H9 (cell line): ENCODE measurements around the gene NKX2-2. TPM values are rescaled to one million over a fixed set of nuclear protein-coding genes. Genes with fewer than 3 reads are reported as not detected.

Experiments used
- DNase-seq: peaks from one replicate; pipeline ENCODE4 v3.0.0-alpha.2; 2017
- H2AFZ ChIP-seq: one replicate; pipeline ENCODE4 v1.6.1; 2013; ENCODE audit warnings: mild to moderate bottlenecking, low read length, control low read depth, moderate library complexity
- H2AK5ac ChIP-seq: 2 replicates; pipeline ENCODE4 v1.6.1; 2013; ENCODE audit warnings: low read length, control low read depth, mixed read lengths; ENCODE audit not compliant: insufficient read length
- H2BK120ac ChIP-seq: one replicate; pipeline ENCODE4 v1.6.1; 2013; ENCODE audit warnings: low read depth, mild to moderate bottlenecking, low read length, control low read depth, inconsistent platforms; ENCODE audit not compliant: poor library complexity, severe bottlenecking
- H2BK12ac ChIP-seq: 2 replicates; pipeline ENCODE4 v1.6.1; 2013; ENCODE audit warnings: low read length, control low read depth, mixed read lengths, low read depth; ENCODE audit not compliant: insufficient read length
- H2BK15ac ChIP-seq: 2 replicates; pipeline ENCODE4 v1.6.1; 2013; ENCODE audit warnings: low read depth, low read length, control low read depth
- H2BK20ac ChIP-seq: one replicate; pipeline ENCODE4 v1.6.1; 2013; ENCODE audit warnings: low read depth, mild to moderate bottlenecking, low read length, control low read depth, inconsistent platforms; ENCODE audit not compliant: poor library complexity, severe bottlenecking
- H2BK5ac ChIP-seq: 2 replicates; pipeline ENCODE4 v1.6.1; 2013; ENCODE audit warnings: low read length, control low read depth, mixed read lengths; ENCODE audit not compliant: insufficient read length
- H3K14ac ChIP-seq: 2 replicates; pipeline ENCODE4 v1.6.1; 2013; ENCODE audit warnings: low read length, control low read depth; ENCODE audit not compliant: insufficient read depth
- H3K18ac ChIP-seq: 2 replicates; pipeline ENCODE4 v1.6.1; 2013; ENCODE audit warnings: low read depth, mild to moderate bottlenecking, mixed read lengths, low read length, control low read depth; ENCODE audit not compliant: insufficient read length
- H3K23ac ChIP-seq: 2 replicates; pipeline ENCODE4 v1.6.1; 2013; ENCODE audit warnings: low read length, control low read depth, mixed read lengths, low read depth; ENCODE audit not compliant: insufficient read length
- H3K23me2 ChIP-seq: 2 replicates; pipeline ENCODE4 v1.6.1; 2013; ENCODE audit warnings: low read depth, mild to moderate bottlenecking, mixed read lengths, low read length, control low read depth; ENCODE audit not compliant: insufficient read length, poor library complexity, severe bottlenecking
- H3K27ac ChIP-seq: 2 replicates; pipeline ENCODE4 v1.5.1; 2013; ENCODE audit warnings: low read length, control low read depth, mixed read lengths, low read depth; ENCODE audit not compliant: insufficient read length
- H3K27me3 ChIP-seq: 2 replicates; pipeline ENCODE4 v1.6.1; 2013; ENCODE audit warnings: low read length, control low read depth, inconsistent platforms; ENCODE audit not compliant: insufficient read depth
- H3K4ac ChIP-seq: 2 replicates; pipeline ENCODE4 v1.6.1; 2013; ENCODE audit warnings: low read depth, mild to moderate bottlenecking, control low read depth, inconsistent platforms, low read length, moderate library complexity
- H3K4me1 ChIP-seq: 2 replicates; pipeline ENCODE4 v1.6.1; 2013; ENCODE audit warnings: low read length, control low read depth, inconsistent platforms; ENCODE audit not compliant: insufficient read depth
- H3K4me2 ChIP-seq: 2 replicates; pipeline ENCODE4 v1.6.1; 2013; ENCODE audit warnings: low read length, control low read depth, mixed read lengths; ENCODE audit not compliant: insufficient read length, insufficient read depth
- H3K56ac ChIP-seq: 2 replicates; pipeline ENCODE4 v1.6.1; 2013; ENCODE audit warnings: low read depth, mild to moderate bottlenecking, mixed read lengths, low read length, control low read depth; ENCODE audit not compliant: insufficient read length
- H3K79me1 ChIP-seq: 2 replicates; pipeline ENCODE4 v1.6.1; 2013; ENCODE audit warnings: low read depth, mild to moderate bottlenecking, moderate library complexity, low read length, control low read depth, inconsistent platforms; ENCODE audit not compliant: insufficient read depth, poor library complexity, severe bottlenecking
- H3K79me2 ChIP-seq: 2 replicates; pipeline ENCODE4 v1.6.1; 2013; ENCODE audit warnings: low read length, control low read depth, inconsistent platforms; ENCODE audit not compliant: insufficient read depth
- H3K9ac ChIP-seq: 2 replicates; pipeline ENCODE4 v1.6.1; 2013; ENCODE audit warnings: low read length, control low read depth, mixed read lengths; ENCODE audit not compliant: insufficient read length; ENCODE audit errors: extremely low read depth
- H3K9me3 ChIP-seq: one replicate; pipeline ENCODE4 v1.6.1; 2013; ENCODE audit warnings: low read depth, low read length, inconsistent platforms; ENCODE audit not compliant: control insufficient read depth
- H3T11ph ChIP-seq: one replicate; pipeline ENCODE4 v1.6.1; 2013; ENCODE audit warnings: mild to moderate bottlenecking, low read length, control low read depth, inconsistent platforms
- H4K20me1 ChIP-seq: one replicate; pipeline ENCODE4 v1.6.1; 2013; ENCODE audit not compliant: control insufficient read depth, insufficient read length, insufficient read depth
- H4K5ac ChIP-seq: 2 replicates; pipeline ENCODE4 v1.6.1; 2013; ENCODE audit warnings: low read depth, mild to moderate bottlenecking, mixed read lengths, low read length, control low read depth; ENCODE audit not compliant: insufficient read length
- H4K8ac ChIP-seq: replicated peaks from 2 replicates; pipeline ENCODE4 v1.6.1; 2013; ENCODE audit warnings: low read length, control low read depth, mixed read lengths, low read depth; ENCODE audit not compliant: insufficient read length
- H4K91ac ChIP-seq: 2 replicates; pipeline ENCODE4 v1.6.1; 2013; ENCODE audit warnings: low read depth, mild to moderate bottlenecking, moderate library complexity, mixed read lengths, low read length, control low read depth; ENCODE audit not compliant: insufficient read length
- H3K27ac Mint-ChIP-seq, 3 experiments: 2 replicates in 2 of 3; 3 replicates in 1 of 3; pipeline ENCODE4 v1.8.0; 2020 to 2021; ENCODE audit warnings: mixed read lengths in 3 of 3, mild to moderate bottlenecking in 1 of 3, moderate library complexity in 1 of 3
- H3K27me3 Mint-ChIP-seq: 2 replicates; pipeline ENCODE4 v1.8.0; 2021; ENCODE audit warnings: low read depth, mild to moderate bottlenecking, moderate library complexity, mixed read lengths
- H3K36me3 Mint-ChIP-seq, 3 experiments: 2 replicates in 2 of 3; 3 replicates in 1 of 3; pipeline ENCODE4 v1.8.0; 2020 to 2021; ENCODE audit warnings: low read depth in 3 of 3, mixed read lengths in 3 of 3; ENCODE audit not compliant: insufficient read depth in 1 of 3
- H3K4me1 Mint-ChIP-seq, 2 experiments: 2 replicates each; pipeline ENCODE4 v1.8.0; 2020; ENCODE audit warnings: mixed read lengths in 2 of 2
- H3K4me3 Mint-ChIP-seq, 2 experiments: 2 replicates in 1 of 2; 3 replicates in 1 of 2; pipeline ENCODE4 v1.8.0; 2020 to 2021; ENCODE audit warnings: mild to moderate bottlenecking in 2 of 2, mixed read lengths in 2 of 2, moderate library complexity in 1 of 2
- H3K9me3 Mint-ChIP-seq, 2 experiments: 2 replicates in 1 of 2; 3 replicates in 1 of 2; pipeline ENCODE4 v1.8.0; 2020; ENCODE audit warnings: mild to moderate bottlenecking in 2 of 2, mixed read lengths in 2 of 2, moderate library complexity in 1 of 2
- CTCF ChIP-seq: fragments of 200-600 bp; sonication (generic); conservative IDR thresholded peaks from 3 replicates; pipeline ENCODE4 v1.8.0; 2021; ENCODE audit warnings: antibody characterized with exemption, mild to moderate bottlenecking
- WGBS: extraction: QIAGEN DNeasy Blood & Tissue Kit; methylation state at CpG from one replicate; pipeline ENCODE4 v1.1.7; 2013; ENCODE audit warnings: missing lambda C conversion rate, low lambda C conversion rate, mixed read lengths; ENCODE audit not compliant: insufficient read length; ENCODE audit errors: extremely low coverage; 5-methylcytosine and 5-hydroxymethylcytosine counted together
- total RNA-seq: library from RNA; stranded (reverse); gene quantifications from 2 replicates; pipeline ENCODE4 v1.2.1, GENCODE V29; 2021

The NKX2-2 gene
- total RNA-seq, 1 experiment from 2014 or later: not detected

- no peak overlapping the region for H2BK12ac ChIP-seq
- H3K4me1 ChIP-seq: no peaks in the 10 kb centered on the region; the same call in none of the 2 replicates
- H3K27me3 Mint-ChIP-seq: peaks cover 86% of the 10 kb centered on the region
- peaks cover 0 to 7% (median 4%) of the 10 kb centered on the region in 3 experiments; a peak in 4 of 7 replicates for H3K36me3 Mint-ChIP-seq
- H4K20me1 ChIP-seq: no peaks in the 10 kb centered on the region
- no peak overlapping the region for H3K4me2 ChIP-seq
- H4K91ac ChIP-seq: no peak overlapping the region
- H3K23me2 ChIP-seq: peaks cover 10% of the 10 kb centered on the region
- no peaks in the 10 kb centered on the region for H3K79me2 ChIP-seq
- no peak overlapping the region for H3K23ac ChIP-seq
- no peak overlapping the region for H2BK20ac ChIP-seq
- no peaks in the 10 kb centered on the region for H3K9me3 ChIP-seq
- H3K4ac ChIP-seq: no peak overlapping the region
- H3K56ac ChIP-seq: no peak overlapping the region
- no peak overlapping the region for H3T11ph ChIP-seq
- no peak overlapping the region for H2BK120ac ChIP-seq
- H3K27ac ChIP-seq: no peak overlapping the region
- no peak overlapping the region for H3K9ac ChIP-seq
- H3K4me3 Mint-ChIP-seq: no peak overlapping the region
- peaks cover 0 to 2% of the 10 kb centered on the region in 2 experiments; a peak in 3 of 5 replicates for H3K9me3 Mint-ChIP-seq
- no peak overlapping the region for H2BK15ac ChIP-seq
- no peak overlapping the region for H4K8ac ChIP-seq
- H3K27ac Mint-ChIP-seq: no peak overlapping the region
- no peak overlapping the region for H4K5ac ChIP-seq
- no CpG with 5 or more reads among the region's 4 CpGs for WGBS
- no peak overlapping the region; the same call in 1 of the 2 replicates for H3K14ac ChIP-seq
- no peak for DNase-seq
- H3K27me3 ChIP-seq: peaks cover 20% of the 10 kb centered on the region
- H2BK5ac ChIP-seq: no peak overlapping the region
- no peaks in the 10 kb centered on the region for H3K79me1 ChIP-seq
- H2AK5ac ChIP-seq: no peak overlapping the region
- peaks cover 23 to 40% of the 10 kb centered on the region in 2 experiments for H3K4me1 Mint-ChIP-seq
- H3K18ac ChIP-seq: no peak overlapping the region
- H2AFZ ChIP-seq: no peak overlapping the region
- TF ChIP-seq CTCF: no peak
Observed at GRCh38 chr20:21503345-21503744, 10.5 kb downstream of the NKX2-2 start.
